ENCODE data around the gene HOXC10.
A peak's percentile ranks its signal among the peaks of the same experiment; 100 is the strongest.

The HOXC10 gene

GRCh38 chr12:53984901-53985691 is at the start of gene HOXC10:
TSS of gene HOXC10 (plus strand) at chr12:53985146. CDS start at chr12:53985260, 114 bp downstream.
- DNase-seq (ENCODE audit: low read depth in 2 of 2) = peak; percentile 83 to 85

- no peak for DNase-seq (ENCODE audit: low read depth in 2 of 2)
These were observed 49.3 kb upstream of the HOXC10 start for GRCh38 chr12:53935383-53936341.

GRCh38 chr12:53937099-53937498 is 47.8 kb upstream of the HOXC10 start:
- no peak for DNase-seq (ENCODE audit: low read depth in 2 of 2)

- no peak for DNase-seq (ENCODE audit: low read depth in 2 of 2)
These were observed 47.2 kb upstream of the HOXC10 start for GRCh38 chr12:53937596-53938325.

- DNase-seq (ENCODE audit: low read depth in 2 of 2) = peak; percentile 35 to 48
These were observed 46.4 kb upstream of the HOXC10 start, which contains the start of gene HOXC13 for GRCh38 chr12:53938326-53939140. TSS of gene HOXC13 (plus strand) at chr12:53938831. CDS start at chr12:53938907, 76 bp downstream.

GRCh38 chr12:53939141-53940108 is 45.5 kb upstream of the HOXC10 start:
- no peak for DNase-seq (ENCODE audit: low read depth in 2 of 2)

GRCh38 chr12:53940443-53941014 is 44.4 kb upstream of the HOXC10 start:
- DNase-seq (ENCODE audit: low read depth in 2 of 2) = no peak

- DNase-seq (ENCODE audit: low read depth in 2 of 2) = no peak
These were observed 43.8 kb upstream of the HOXC10 start for GRCh38 chr12:53941187-53941586.

GRCh38 chr12:53941750-53942149 is 43.2 kb upstream of the HOXC10 start:
- no peak for DNase-seq (ENCODE audit: low read depth in 2 of 2)

- no peak for DNase-seq (ENCODE audit: low read depth in 2 of 2)
These were observed 42.4 kb upstream of the HOXC10 start for GRCh38 chr12:53942467-53942997.

- DNase-seq (ENCODE audit: low read depth in 2 of 2) = no peak
These were observed 40.7 kb upstream of the HOXC10 start for GRCh38 chr12:53944209-53944608.

- no peak for DNase-seq (ENCODE audit: low read depth in 2 of 2)
These were observed 39.8 kb upstream of the HOXC10 start for GRCh38 chr12:53944907-53945847.

GRCh38 chr12:53947743-53948142 is 37.2 kb upstream of the HOXC10 start:
- DNase-seq (ENCODE audit: low read depth in 2 of 2) = no peak

- no peak for DNase-seq (ENCODE audit: low read depth in 2 of 2)
These were observed 36.0 kb upstream of the HOXC10 start for GRCh38 chr12:53948650-53949593.

GRCh38 chr12:53949631-53950436 is 35.1 kb upstream of the HOXC10 start:
- DNase-seq (ENCODE audit: low read depth in 2 of 2) = no peak

- DNase-seq (ENCODE audit: low read depth in 2 of 2) = no peak
These were observed 34.5 kb upstream of the HOXC10 start for GRCh38 chr12:53950437-53950773.
